Mesenchymal stem cell (in vitro differentiated cells and primary cell): ENCODE data around the gene KNL1.

Experiments used
- DNase-seq: peaks from one replicate; pipeline ENCODE4 v3.0.0-alpha.2; 2013
- H2AFZ ChIP-seq: one replicate; pipeline ENCODE4 v1.6.1; 2013; ENCODE audit warnings: low read depth, mild to moderate bottlenecking, control low read depth, inconsistent platforms, low read length, moderate library complexity
- H2AK5ac ChIP-seq: 2 replicates; pipeline ENCODE4 v1.6.1; 2013; ENCODE audit warnings: low read length, moderate library complexity, mild to moderate bottlenecking, inconsistent platforms; ENCODE audit not compliant: severe bottlenecking
- H2BK120ac ChIP-seq: one replicate; pipeline ENCODE4 v1.6.1; 2013; ENCODE audit warnings: low read depth, mild to moderate bottlenecking, inconsistent platforms, low read length, moderate library complexity
- H2BK12ac ChIP-seq, 2 experiments: one replicate each; pipeline ENCODE4 v1.6.1; 2013; ENCODE audit warnings: inconsistent platforms in 2 of 2, low read length in 2 of 2, mild to moderate bottlenecking in 2 of 2, moderate library complexity in 2 of 2, control low read depth in 1 of 2
- H2BK15ac ChIP-seq: one replicate; pipeline ENCODE4 v1.6.1; 2013; ENCODE audit warnings: mild to moderate bottlenecking, low read depth, inconsistent platforms; ENCODE audit not compliant: poor library complexity, severe bottlenecking
- H2BK5ac ChIP-seq: 2 replicates; pipeline ENCODE4 v1.6.1; 2013; ENCODE audit warnings: low read depth, mild to moderate bottlenecking, low read length, control low read depth, inconsistent platforms; ENCODE audit not compliant: poor library complexity, severe bottlenecking
- H3K14ac ChIP-seq, 2 experiments: one replicate each; pipeline ENCODE4 v1.6.1; 2013; ENCODE audit warnings: inconsistent platforms in 2 of 2, low read length in 2 of 2, control low read depth in 1 of 2, mild to moderate bottlenecking in 1 of 2, moderate library complexity in 1 of 2
- H3K18ac ChIP-seq, 2 experiments: one replicate each; pipeline ENCODE4 v1.6.1; 2013; ENCODE audit warnings: inconsistent platforms in 2 of 2, low read length in 2 of 2, control low read depth in 1 of 2, low read depth in 1 of 2, mild to moderate bottlenecking in 1 of 2
- H3K23ac ChIP-seq, 2 experiments: one replicate each; pipeline ENCODE4 v1.6.1; 2013; ENCODE audit warnings: inconsistent platforms in 2 of 2, low read length in 2 of 2, mild to moderate bottlenecking in 2 of 2, moderate library complexity in 2 of 2, control low read depth in 1 of 2
- H3K27ac ChIP-seq: 2 replicates; pipeline ENCODE4 v1.5.1; 2013; ENCODE audit warnings: mild to moderate bottlenecking, moderate library complexity, low read length, control low read depth, inconsistent platforms; ENCODE audit not compliant: poor library complexity, severe bottlenecking
- H3K27me3 ChIP-seq, 2 experiments: 2 replicates each; pipeline versions ENCODE4 v1.6.1 to v1.7.0; 2013; ENCODE audit warnings: low read length in 2 of 2, mild to moderate bottlenecking in 2 of 2, moderate library complexity in 2 of 2, control low read depth in 1 of 2, inconsistent platforms in 1 of 2; ENCODE audit not compliant: control insufficient read depth in 1 of 2, insufficient read depth in 1 of 2
- H3K36me3 ChIP-seq, 2 experiments: 2 replicates each; pipeline versions ENCODE4 v1.6.1 to v1.7.0; 2013; ENCODE audit warnings: low read length in 2 of 2, control low read depth in 1 of 2, inconsistent platforms in 1 of 2, low read depth in 1 of 2, mild to moderate bottlenecking in 1 of 2; ENCODE audit not compliant: insufficient read depth in 2 of 2, control insufficient read depth in 1 of 2
- H3K4ac ChIP-seq, 2 experiments: one replicate each; pipeline ENCODE4 v1.6.1; 2013; ENCODE audit warnings: inconsistent platforms in 2 of 2, low read length in 2 of 2, mild to moderate bottlenecking in 2 of 2, moderate library complexity in 2 of 2, control low read depth in 1 of 2, low read depth in 1 of 2
- H3K4me1 ChIP-seq: 2 replicates; pipeline ENCODE4 v1.6.1; 2013; ENCODE audit warnings: low read depth, low read length, control low read depth; ENCODE audit not compliant: control insufficient read depth, insufficient read depth
- H3K4me2 ChIP-seq: 2 replicates; pipeline ENCODE4 v1.6.1; 2013; ENCODE audit warnings: low read length, mild to moderate bottlenecking, inconsistent platforms; ENCODE audit not compliant: poor library complexity, severe bottlenecking
- H3K4me3 ChIP-seq, 2 experiments: 2 replicates each; pipeline versions ENCODE4 v1.5.1 to v1.7.0; 2013; ENCODE audit warnings: low read length in 2 of 2, mild to moderate bottlenecking in 2 of 2, control low read depth in 1 of 2, low read depth in 1 of 2; ENCODE audit not compliant: insufficient read depth in 1 of 2
- H3K79me1 ChIP-seq: replicated peaks from 2 replicates; pipeline ENCODE4 v1.6.1; 2013; ENCODE audit warnings: mild to moderate bottlenecking, control low read depth, low read length, inconsistent platforms; ENCODE audit not compliant: poor library complexity, severe bottlenecking
- H3K9ac ChIP-seq: 2 replicates; pipeline ENCODE4 v1.7.0; 2013; ENCODE audit warnings: mild to moderate bottlenecking, low read length, moderate library complexity
- H3K9me3 ChIP-seq: 2 replicates; pipeline ENCODE4 v1.7.0; 2013; ENCODE audit warnings: mild to moderate bottlenecking, low read length; ENCODE audit not compliant: control insufficient read depth
- H4K8ac ChIP-seq: one replicate; pipeline ENCODE4 v1.6.1; 2013; ENCODE audit warnings: inconsistent platforms, mild to moderate bottlenecking, low read length, moderate library complexity
- H4K91ac ChIP-seq: one replicate; pipeline ENCODE4 v1.6.1; 2013; ENCODE audit warnings: mild to moderate bottlenecking, low read length, inconsistent platforms
- WGBS: methylation state at CpG from one replicate; pipeline ENCODE4 v1.1.7; 2013; ENCODE audit warnings: mixed read lengths; 5-methylcytosine and 5-hydroxymethylcytosine counted together

The KNL1 gene

GRCh38 chr15:40647523-40647922 is 53.5 kb downstream of the KNL1 start:
- WGBS, result 100% methylated on average over 1 of the region's 1 CpG
- no peak overlapping the region for H3K4ac ChIP-seq

GRCh38 chr15:40650479-40650878 is 56.4 kb downstream of the KNL1 start:
- H3K9ac ChIP-seq, result no peak overlapping the region
- H3K4me1 ChIP-seq, result no peaks in the 10 kb centered on the region
- H3K79me1 ChIP-seq, result no peaks in the 10 kb centered on the region
- no peak overlapping the region for H3K4ac ChIP-seq
- no peak overlapping the region for H3K23ac ChIP-seq
- no peak overlapping the region for H3K4me3 ChIP-seq
- H3K27me3 ChIP-seq, result no peaks in the 10 kb centered on the region
- no peak overlapping the region for H2AK5ac ChIP-seq
- no peak overlapping the region for H2BK15ac ChIP-seq
- no peaks in the 10 kb centered on the region for H3K9me3 ChIP-seq
- H2BK12ac ChIP-seq, result no peak overlapping the region
- H4K8ac ChIP-seq, result no peak overlapping the region
- no peak overlapping the region for H3K27ac ChIP-seq
- H3K4me2 ChIP-seq, result no peak overlapping the region
- no peak overlapping the region for H4K91ac ChIP-seq
- no peak overlapping the region for H3K18ac ChIP-seq
- H2BK5ac ChIP-seq, result no peak overlapping the region
- no peaks in the 10 kb centered on the region for H3K36me3 ChIP-seq
- no peak overlapping the region for H2BK120ac ChIP-seq
- H2AFZ ChIP-seq, result no peak overlapping the region
- DNase-seq, result no peak
- no peak overlapping the region for H3K14ac ChIP-seq

More at GRCh38 chr15:40647523-40647922, 53.5 kb downstream of the KNL1 start:
- H2BK12ac ChIP-seq, result no peak overlapping the region
- no peak for DNase-seq
- H3K4me3 ChIP-seq, result no peak overlapping the region
- H3K18ac ChIP-seq, result no peak overlapping the region
- H4K8ac ChIP-seq, result no peak overlapping the region
- H4K91ac ChIP-seq, result no peak overlapping the region
- no peaks in the 10 kb centered on the region for H3K79me1 ChIP-seq
- H2AFZ ChIP-seq, result no peak overlapping the region
- H2BK5ac ChIP-seq, result no peak overlapping the region
- no peak overlapping the region for H2BK15ac ChIP-seq
- H3K36me3 ChIP-seq, result no peaks in the 10 kb centered on the region
- no peaks in the 10 kb centered on the region for H3K9me3 ChIP-seq
- H3K27ac ChIP-seq, result no peak overlapping the region
- no peak overlapping the region for H3K23ac ChIP-seq
- H2BK120ac ChIP-seq, result no peak overlapping the region
- H3K27me3 ChIP-seq, result no peaks in the 10 kb centered on the region
- no peak overlapping the region for H3K14ac ChIP-seq
- no peak overlapping the region for H2AK5ac ChIP-seq
- H3K9ac ChIP-seq, result no peak overlapping the region
- H3K4me1 ChIP-seq, result no peaks in the 10 kb centered on the region
- no peak overlapping the region for H3K4me2 ChIP-seq

- Histone ChIP-seq H3K4me1 (no peaks in the 10 kb centered on the region), H2AK5ac (no peak overlapping the region), H3K9ac (no peak overlapping the region)
Measured at GRCh38 chr15:40660686-40661085, 66.6 kb downstream of the KNL1 start.

DNA sequence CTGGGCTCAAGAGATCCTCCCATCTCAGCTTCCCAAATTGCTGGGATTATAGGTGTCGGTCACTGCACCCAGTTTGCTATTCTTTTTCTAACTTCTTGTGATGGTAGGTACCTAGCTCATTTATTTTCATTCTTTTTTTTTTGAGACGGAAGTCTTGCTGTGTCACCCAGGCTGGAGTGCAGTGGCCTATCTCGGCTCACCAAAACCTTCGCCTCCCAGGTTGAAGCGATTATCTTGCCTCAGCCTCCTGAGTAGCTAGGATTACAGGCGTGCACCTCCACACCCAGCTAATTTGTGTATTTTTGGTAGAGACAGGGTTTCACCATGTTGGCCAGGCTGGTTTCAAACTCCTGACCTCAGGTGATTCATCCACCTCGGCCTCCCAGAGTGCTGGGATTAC is 70.9 kb downstream of the KNL1 start:
- Histone ChIP-seq H3K27ac (no peak overlapping the region), H2BK5ac (no peak overlapping the region), H3K23ac (no peak overlapping the region), H3K14ac (no peak overlapping the region), H3K4me3 (no peak overlapping the region), H3K4ac (no peak overlapping the region), H4K91ac (no peak overlapping the region), H3K4me1 (no peaks in the 10 kb centered on the region), H2BK120ac (no peak overlapping the region), H2AK5ac (no peak overlapping the region), H3K9me3 (no peaks in the 10 kb centered on the region), H3K36me3 (no peaks in the 10 kb centered on the region), H2AFZ (no peak overlapping the region), H4K8ac (no peak overlapping the region), H3K4me2 (no peak overlapping the region), H3K9ac (no peak overlapping the region), H3K18ac (no peak overlapping the region), H3K79me1 (no peaks in the 10 kb centered on the region), H2BK15ac (no peak overlapping the region), H3K27me3 (no peaks in the 10 kb centered on the region), H2BK12ac (no peak overlapping the region)
- DNase-seq, result no peak
- 97% methylated on average over 7 of the region's 7 CpGs for WGBS

More at GRCh38 chr15:40660686-40661085, 66.6 kb downstream of the KNL1 start:
- no peak overlapping the region for H4K8ac ChIP-seq
- no peak overlapping the region for H2AFZ ChIP-seq
- H2BK5ac ChIP-seq, result no peak overlapping the region
- H2BK15ac ChIP-seq, result no peak overlapping the region
- no peak overlapping the region for H3K27ac ChIP-seq
- 97% methylated on average over 1 of the region's 5 CpGs for WGBS
- DNase-seq, result no peak
- no peak overlapping the region for H3K4me2 ChIP-seq
- no peak overlapping the region for H3K14ac ChIP-seq
- no peaks in the 10 kb centered on the region for H3K79me1 ChIP-seq
- no peak overlapping the region for H4K91ac ChIP-seq
- H3K36me3 ChIP-seq, result no peaks in the 10 kb centered on the region
- no peaks in the 10 kb centered on the region for H3K27me3 ChIP-seq
- no peak overlapping the region for H2BK120ac ChIP-seq
- no peak overlapping the region for H3K4me3 ChIP-seq
- no peak overlapping the region for H3K23ac ChIP-seq
- no peak overlapping the region for H3K18ac ChIP-seq
- no peaks in the 10 kb centered on the region for H3K9me3 ChIP-seq
- no peak overlapping the region for H3K4ac ChIP-seq
- no peak overlapping the region for H2BK12ac ChIP-seq
